HT1080 (cell line): ENCODE measurements around the gene IPPK. TPM values are rescaled to one million over a fixed set of nuclear protein-coding genes. Genes with fewer than 3 reads are reported as not detected.

Experiments used
- DNase-seq: peaks from one replicate; pipeline ENCODE4 v3.0.0-alpha.2; 2015; ENCODE audit warnings: low read depth
- polyA plus RNA-seq, 2 experiments: library from polyadenylated mRNA; depleted of rRNA; stranded (reverse); fragments of >200 nt; gene quantifications; 2 replicates each; pipeline ENCODE4 v1.2.3, GENCODE V29; 2015
- total RNA-seq: library from RNA; depleted of rRNA; stranded (reverse); fragments of >200 nt; shearing (Covaris generic); gene quantifications from 2 replicates; pipeline ENCODE4 v1.2.3, GENCODE V29; 2014; rRNA removed

The IPPK gene
- total RNA-seq, result 21.5 and 25.0 TPM in 2 replicates
- 17.2 and 21.7 TPM in 2 replicates for polyA plus RNA-seq (2015; cell fraction: cytosol; rRNA removed)
- polyA plus RNA-seq (2015; cell fraction: nucleus; rRNA removed), result 39.0 and 48.2 TPM in 2 replicates

GRCh38 chr9:92669890-92670708, at the start of gene IPPK:
Gene IPPK, minus strand, starts transcription at chr9:92670131. Its CDS starts 143 bp downstream, at chr9:92669988.
- DNase-seq, result peak; percentile 99

GRCh38 chr9:92719028-92719647, 49.2 kb upstream of the IPPK start:
- DNase-seq, result no peak

GRCh38 chr9:92718086-92719001, 48.4 kb upstream of the IPPK start:
- DNase-seq, result no peak

GRCh38 chr9:92717201-92718085, 47.5 kb upstream of the IPPK start:
- DNase-seq, result no peak

GRCh38 chr9:92716557-92716956, 46.6 kb upstream of the IPPK start:
- DNase-seq, result peak; percentile 30

- no peak for DNase-seq
These were observed 45.7 kb upstream of the IPPK start for GRCh38 chr9:92715488-92716231.

GRCh38 chr9:92714787-92715487, 45.0 kb upstream of the IPPK start:
- no peak for DNase-seq

- no peak for DNase-seq
These were observed 44.1 kb upstream of the IPPK start for GRCh38 chr9:92714016-92714415.

- DNase-seq, result no peak
These were observed 43.6 kb upstream of the IPPK start for GRCh38 chr9:92713528-92713927.

- DNase-seq, result no peak
These were observed 42.8 kb upstream of the IPPK start for GRCh38 chr9:92712767-92713166.

GRCh38 chr9:92711844-92712243, 41.9 kb upstream of the IPPK start:
- DNase-seq, result no peak

GRCh38 chr9:92711146-92711545, 41.2 kb upstream of the IPPK start:
- DNase-seq, result no peak

GRCh38 chr9:92710368-92710767, 40.4 kb upstream of the IPPK start:
- DNase-seq, result no peak

- no peak for DNase-seq
These were observed 40.0 kb upstream of the IPPK start for GRCh38 chr9:92709954-92710353.

- DNase-seq, result no peak
These were observed 39.3 kb upstream of the IPPK start for GRCh38 chr9:92709240-92709639.

GRCh38 chr9:92707530-92707929, 37.6 kb upstream of the IPPK start:
- DNase-seq, result no peak

GRCh38 chr9:92706218-92706940, 36.4 kb upstream of the IPPK start:
- DNase-seq, result peak; percentile 36

GRCh38 chr9:92704528-92704927, 34.6 kb upstream of the IPPK start:
- DNase-seq, result no peak
